GM21423 (cell line): ENCODE measurements around the gene TNFSF10.

Experiments
- ATAC-seq: cut with Tn5 transposase; IDR thresholded peaks from one replicate; pipeline ENCODE4 v1.9.1; 2021; ENCODE audit warnings: mild to moderate bottlenecking, moderate library complexity; ENCODE audit not compliant: unreplicated experiment

TNFSF10 gene

GRCh38 chr3:172461530-172462138, 61.6 kb downstream of the TNFSF10 start:
- ATAC-seq = no peak

GRCh38 chr3:172456404-172456803, 66.8 kb downstream of the TNFSF10 start:
- no peak for ATAC-seq
